Lower leg skin (tissue), 3 donors: Measurements from ENCODE around the gene CERK.

ENCODE experiments used
- CTCF ChIP-seq, 3 donors: fragments of 450-650 bp; IDR thresholded peaks; one replicate each; pipeline ENCODE4 v1.5.1; 2016; ENCODE audit warnings: antibody characterized with exemption in 3 of 3, mild to moderate bottlenecking in 3 of 3, moderate library complexity in 2 of 3
- POLR2A ChIP-seq, 2 donors: fragments of 450-650 bp; IDR thresholded peaks; one replicate each; pipeline ENCODE4 v1.6.1; 2016 to 2017; ENCODE audit warnings: antibody characterized with exemption in 2 of 2, mild to moderate bottlenecking in 1 of 2, moderate library complexity in 1 of 2

- TF ChIP-seq POLR2A (IDR thresholded peaks at IDR 0.05), result no peak
- TF ChIP-seq CTCF (IDR thresholded peaks at IDR 0.05), result no peak
Measured at GRCh38 chr22:46669201-46669600, 68.9 kb downstream of the CERK start.
